ENCODE results near the gene SCUBE1.

SCUBE1 gene

GRCh38 chr22:43182726-43183125 is 160.4 kb downstream of the SCUBE1 start:
- DNase-seq (ENCODE audit: low spot score), result no peak
- TF ChIP-seq CTCF (IDR thresholded peaks at IDR 0.05; ENCODE audit: extremely low read depth, insufficient read depth, missing control alignments), result no peak
- in situ Hi-C loops (cut with MboI; ENCODE audit: low pct_unique_long_range_greater_than_20kb, low sequenced_read_pairs, unreplicated experiment), result no loop called here

GRCh38 chr22:43182118-43182517 is 161.1 kb downstream of the SCUBE1 start:
- TF ChIP-seq CTCF (IDR thresholded peaks at IDR 0.05; ENCODE audit: extremely low read depth, insufficient read depth, missing control alignments), result no peak
- in situ Hi-C loops (cut with MboI; ENCODE audit: low pct_unique_long_range_greater_than_20kb, low sequenced_read_pairs, unreplicated experiment), result no loop called here
- no peak for DNase-seq (ENCODE audit: low spot score)

GRCh38 chr22:43181321-43182076 is 161.7 kb downstream of the SCUBE1 start:
- no peak for DNase-seq (ENCODE audit: low spot score)
- TF ChIP-seq CTCF (IDR thresholded peaks at IDR 0.05; ENCODE audit: extremely low read depth, insufficient read depth, missing control alignments), result no peak
- in situ Hi-C loops (cut with MboI; ENCODE audit: low pct_unique_long_range_greater_than_20kb, low sequenced_read_pairs, unreplicated experiment), result no loop called here

GRCh38 chr22:43180670-43181069 is 162.5 kb downstream of the SCUBE1 start:
- in situ Hi-C loops (cut with MboI; ENCODE audit: low pct_unique_long_range_greater_than_20kb, low sequenced_read_pairs, unreplicated experiment), result no loop called here
- TF ChIP-seq CTCF (IDR thresholded peaks at IDR 0.05; ENCODE audit: extremely low read depth, insufficient read depth, missing control alignments), result no peak
- no peak for DNase-seq (ENCODE audit: low spot score)

GRCh38 chr22:43179911-43180195 is 163.3 kb downstream of the SCUBE1 start:
- no peak for DNase-seq (ENCODE audit: low spot score)
- in situ Hi-C loops (cut with MboI; ENCODE audit: low pct_unique_long_range_greater_than_20kb, low sequenced_read_pairs, unreplicated experiment), result no loop called here
- no peak for TF ChIP-seq CTCF (IDR thresholded peaks at IDR 0.05; ENCODE audit: extremely low read depth, insufficient read depth, missing control alignments)

- no peak for DNase-seq (ENCODE audit: low spot score)
- no peak for TF ChIP-seq CTCF (IDR thresholded peaks at IDR 0.05; ENCODE audit: extremely low read depth, insufficient read depth, missing control alignments)
- in situ Hi-C loops (cut with MboI; ENCODE audit: low pct_unique_long_range_greater_than_20kb, low sequenced_read_pairs, unreplicated experiment), result no loop called here
Measured at GRCh38 chr22:43179146-43179910, 163.8 kb downstream of the SCUBE1 start.

All from GM13977 (cell line).